Epithelial cell of esophagus (primary cell): ENCODE data around the gene ADAMTS17.
A peak's percentile ranks its signal among the peaks of the same experiment; 100 is the strongest.

ENCODE experiments used
- DNase-seq: peaks from one replicate; pipeline ENCODE4 v3.0.0; 2010; ENCODE audit warnings: low read depth
- H3K4me3 ChIP-seq: 2 replicates; pipeline ENCODE4 v1.5.1; 2011; ENCODE audit warnings: mild to moderate bottlenecking, low read length, control low read depth
- TF ChIP-seq, protein P1 (sequence below): IDR thresholded peaks from 2 replicates; pipeline ENCODE4 v1.5.1; 2011; ENCODE audit warnings: low read depth, mild to moderate bottlenecking, low read length, control low read depth, inconsistent platforms; ENCODE audit not compliant: insufficient read depth; ENCODE audit errors: missing control alignments

Gene ADAMTS17

DNA sequence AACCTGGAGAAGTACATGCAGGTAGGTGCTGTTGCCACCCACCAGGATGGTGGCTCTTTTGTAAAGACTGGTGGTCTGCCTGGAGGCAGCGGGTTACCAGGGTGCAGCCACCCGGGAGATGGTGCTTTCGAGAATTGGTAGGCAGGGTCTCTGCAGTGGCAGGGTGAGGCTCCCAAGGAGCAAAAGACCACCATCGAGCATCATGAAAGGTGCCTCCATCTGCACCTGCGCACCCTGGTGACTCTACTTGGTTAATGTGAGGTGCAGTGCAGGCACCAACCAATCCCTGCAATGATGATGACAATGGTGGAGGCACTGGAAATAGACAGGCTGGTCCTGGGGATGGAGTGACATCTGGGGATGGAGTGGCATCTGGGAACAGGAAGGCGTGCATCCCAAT is 236.7 kb downstream of the ADAMTS17 start:
- no peak overlapping the region for H3K4me3 ChIP-seq
- no peak for DNase-seq
- TF ChIP-seq, protein P1, sequence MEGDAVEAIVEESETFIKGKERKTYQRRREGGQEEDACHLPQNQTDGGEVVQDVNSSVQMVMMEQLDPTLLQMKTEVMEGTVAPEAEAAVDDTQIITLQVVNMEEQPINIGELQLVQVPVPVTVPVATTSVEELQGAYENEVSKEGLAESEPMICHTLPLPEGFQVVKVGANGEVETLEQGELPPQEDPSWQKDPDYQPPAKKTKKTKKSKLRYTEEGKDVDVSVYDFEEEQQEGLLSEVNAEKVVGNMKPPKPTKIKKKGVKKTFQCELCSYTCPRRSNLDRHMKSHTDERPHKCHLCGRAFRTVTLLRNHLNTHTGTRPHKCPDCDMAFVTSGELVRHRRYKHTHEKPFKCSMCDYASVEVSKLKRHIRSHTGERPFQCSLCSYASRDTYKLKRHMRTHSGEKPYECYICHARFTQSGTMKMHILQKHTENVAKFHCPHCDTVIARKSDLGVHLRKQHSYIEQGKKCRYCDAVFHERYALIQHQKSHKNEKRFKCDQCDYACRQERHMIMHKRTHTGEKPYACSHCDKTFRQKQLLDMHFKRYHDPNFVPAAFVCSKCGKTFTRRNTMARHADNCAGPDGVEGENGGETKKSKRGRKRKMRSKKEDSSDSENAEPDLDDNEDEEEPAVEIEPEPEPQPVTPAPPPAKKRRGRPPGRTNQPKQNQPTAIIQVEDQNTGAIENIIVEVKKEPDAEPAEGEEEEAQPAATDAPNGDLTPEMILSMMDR, result no peak

DNA sequence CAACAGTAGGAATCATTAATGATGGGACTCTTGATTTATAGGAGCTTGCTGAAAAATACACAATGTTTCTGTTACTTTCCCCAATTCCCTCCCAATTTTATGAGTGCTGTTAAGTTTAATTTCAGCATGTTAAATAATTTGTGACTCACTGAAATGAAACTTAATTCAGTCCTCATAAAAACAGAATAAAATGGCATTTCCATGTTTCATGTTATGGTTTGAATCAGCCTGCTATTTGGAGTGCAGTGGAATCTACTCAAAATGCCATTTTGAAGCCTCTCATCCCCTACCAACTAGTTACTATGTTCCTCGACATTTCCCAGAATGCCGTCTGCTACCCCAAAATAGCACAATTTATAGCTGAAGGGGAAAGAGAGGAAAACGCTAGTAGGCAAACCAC is 237.5 kb downstream of the ADAMTS17 start:
- no peak overlapping the region for H3K4me3 ChIP-seq
- TF ChIP-seq, protein P1, result no peak
- DNase-seq, result no peak

DNA sequence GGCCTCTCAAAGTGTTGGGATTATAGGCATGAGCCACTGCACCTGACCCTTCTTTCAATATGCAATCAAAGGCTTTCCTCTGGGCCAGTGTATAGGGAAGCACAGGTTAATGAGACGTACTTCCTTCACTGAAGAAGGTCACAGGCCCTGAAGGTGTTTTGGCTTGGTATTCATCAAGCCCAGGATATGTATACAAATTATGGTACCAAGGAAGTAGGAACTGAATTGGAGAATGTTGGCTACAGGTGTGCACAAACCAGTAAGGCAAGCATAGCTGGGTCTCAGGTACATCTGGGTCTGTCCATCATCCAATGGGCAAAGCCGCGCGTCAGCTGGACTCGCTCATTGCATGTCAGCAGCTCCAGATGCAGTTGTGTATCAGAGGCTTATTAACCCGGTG is 237.9 kb downstream of the ADAMTS17 start:
- TF ChIP-seq, protein P1, result no peak
- H3K4me3 ChIP-seq, result no peak overlapping the region
- peak; percentile 4 for DNase-seq

DNA sequence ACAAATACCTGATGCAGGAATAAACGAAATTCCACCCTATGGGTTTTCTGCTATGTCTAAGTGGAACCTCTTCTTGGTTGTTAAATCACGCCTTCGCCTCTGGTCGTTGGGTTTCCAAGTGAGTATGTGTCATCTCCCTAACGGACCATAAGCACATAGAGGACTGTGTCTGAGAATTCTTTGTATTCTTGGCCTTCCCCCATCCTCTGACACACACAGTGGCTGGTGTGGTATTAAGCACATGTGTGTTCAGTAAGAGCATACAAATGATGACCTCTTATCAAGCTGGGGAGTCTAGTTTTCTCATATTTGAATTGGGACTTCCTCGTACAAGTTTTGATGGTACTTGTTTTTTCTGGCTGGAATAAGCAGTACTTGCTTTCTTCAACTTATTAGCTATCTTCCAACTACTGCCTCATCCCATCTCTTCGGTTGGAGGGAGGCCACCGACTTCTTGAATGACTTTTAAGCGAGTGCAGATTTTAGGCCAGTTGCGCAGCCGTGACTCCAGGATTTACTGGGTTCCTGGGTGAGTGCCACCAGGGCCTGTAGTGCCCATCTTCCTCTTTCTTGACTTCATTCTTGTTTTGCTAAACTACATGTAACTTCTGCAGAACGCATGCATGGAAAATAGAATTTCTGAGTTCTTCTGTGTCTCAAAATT is 240.2 kb downstream of the ADAMTS17 start:
- TF ChIP-seq, protein P1, result no peak
- no peak overlapping the region for H3K4me3 ChIP-seq
- DNase-seq, result no peak

GRCh38 chr15:100100926-100101325 is 240.8 kb downstream of the ADAMTS17 start:
- TF ChIP-seq, protein P1, result no peak

DNA sequence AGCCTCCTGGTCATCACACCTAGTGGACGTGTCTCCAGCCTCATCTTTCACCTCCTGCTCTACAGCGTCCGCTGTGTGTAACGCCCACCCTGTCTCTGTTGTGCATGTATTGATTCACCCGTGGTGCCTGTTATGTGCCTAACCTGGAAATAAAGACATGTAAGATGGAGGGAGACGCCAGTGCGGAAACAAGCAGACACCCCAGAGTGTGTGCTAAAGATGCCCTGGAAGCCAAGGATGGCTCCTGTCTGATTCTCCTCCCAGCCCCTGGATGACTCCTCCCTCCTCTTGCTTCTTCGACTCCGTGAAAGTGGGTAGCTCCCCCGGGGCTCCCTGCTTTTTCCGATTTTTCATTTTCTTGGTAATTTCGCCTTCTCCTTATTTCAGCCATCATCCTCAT is 241.8 kb downstream of the ADAMTS17 start:
- no peak for DNase-seq
- TF ChIP-seq, protein P1, result no peak
- no peak overlapping the region for H3K4me3 ChIP-seq

More at GRCh38 chr15:100100926-100101325, 240.8 kb downstream of the ADAMTS17 start:
- H3K4me3 ChIP-seq, result no peak overlapping the region
- DNase-seq, result no peak

DNA sequence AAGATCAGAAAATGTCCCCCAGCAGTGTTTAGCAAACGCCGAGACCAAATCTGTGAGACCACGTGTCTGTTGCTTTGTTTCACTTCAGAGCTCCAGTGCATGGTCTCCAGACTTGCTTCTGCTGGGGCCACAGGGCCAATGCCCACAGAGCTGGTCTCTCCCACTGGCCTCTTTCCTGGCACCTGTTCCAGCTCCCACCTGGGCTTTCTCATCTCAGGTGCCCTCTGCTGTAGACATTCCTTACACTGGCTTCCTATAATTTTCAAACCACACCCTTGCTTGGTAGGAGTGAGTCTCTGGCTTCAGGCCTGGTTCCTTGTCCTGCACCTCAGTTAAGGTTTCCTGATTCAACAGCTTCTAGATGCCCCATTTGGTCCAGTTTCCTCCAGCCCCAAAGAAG is 243.1 kb downstream of the ADAMTS17 start:
- no peak for DNase-seq
- no peak overlapping the region for H3K4me3 ChIP-seq
- TF ChIP-seq, protein P1, result no peak
